HG02798 (cell line): ENCODE measurements around the gene CHST5.

Experiments used
- ATAC-seq: cut with Tn5 transposase; IDR thresholded peaks from one replicate; pipeline ENCODE4 v1.9.1; 2021; ENCODE audit warnings: mild to moderate bottlenecking; ENCODE audit not compliant: unreplicated experiment, poor library complexity

The CHST5 gene

GRCh38 chr16:75535901-75536300, at the start of gene CHST5:
Gene CHST5 (minus strand): TSS chr16:75536108. CDS start chr16:75530384, 5,724 bp downstream.
- ATAC-seq: no peak

GRCh38 chr16:75584108-75584507, 48.2 kb upstream of the CHST5 start:
- peak; percentile 67 for ATAC-seq

GRCh38 chr16:75579281-75579834, 43.5 kb upstream of the CHST5 start:
- no peak for ATAC-seq

- ATAC-seq: no peak
Measured at GRCh38 chr16:75578725-75579124, 42.8 kb upstream of the CHST5 start.

GRCh38 chr16:75578212-75578611, 42.3 kb upstream of the CHST5 start:
- no peak for ATAC-seq

- peak; percentile 63 for ATAC-seq
Measured at GRCh38 chr16:75576384-75576811, 40.5 kb upstream of the CHST5 start.

- no peak for ATAC-seq
Measured at GRCh38 chr16:75575958-75576357, 40.0 kb upstream of the CHST5 start.

GRCh38 chr16:75573955-75574354, 38.0 kb upstream of the CHST5 start:
- no peak for ATAC-seq

- ATAC-seq: no peak
Measured at GRCh38 chr16:75572864-75573542, 37.1 kb upstream of the CHST5 start.

- no peak for ATAC-seq
Measured at GRCh38 chr16:75570396-75571065, 34.6 kb upstream of the CHST5 start.

GRCh38 chr16:75567911-75568310, 32.0 kb upstream of the CHST5 start:
- no peak for ATAC-seq

GRCh38 chr16:75566758-75567255, 30.9 kb upstream of the CHST5 start:
- ATAC-seq: peak; percentile 1

- peak; percentile 78 for ATAC-seq
Measured at GRCh38 chr16:75566040-75566757, 30.3 kb upstream of the CHST5 start, which contains the start of gene GABARAPL2. Gene GABARAPL2 (plus strand): TSS chr16:75566379. CDS start chr16:75566487, 108 bp downstream.

GRCh38 chr16:75565640-75566039, 29.7 kb upstream of the CHST5 start:
- peak; percentile 7 for ATAC-seq

- ATAC-seq: no peak
Measured at GRCh38 chr16:75559564-75560372, 23.9 kb upstream of the CHST5 start.

GRCh38 chr16:75558846-75559401, 23.0 kb upstream of the CHST5 start:
- no peak for ATAC-seq

- ATAC-seq: no peak
Measured at GRCh38 chr16:75556431-75556950, 20.6 kb upstream of the CHST5 start.

- ATAC-seq: peak; percentile 98
Measured at GRCh38 chr16:75555707-75556430, 20.0 kb upstream of the CHST5 start, which contains the start of gene TMEM231. Gene TMEM231 (minus strand): TSS chr16:75556252. CDS start chr16:75556209, 43 bp downstream.
